ENCODE measurements around the gene GPR156. TPM values are rescaled to one million over a fixed set of nuclear protein-coding genes. Genes with fewer than 3 reads are reported as not detected.

The GPR156 gene
- total and polyA plus RNA-seq, 4 donors, result 0.08 to 0.71 (median 0.41) TPM

GRCh38 chr3:120200493-120201235 lies 84.4 kb downstream of the GPR156 start:
- H3K9ac ChIP-seq (ENCODE audit: insufficient read depth in 1 of 2, low read length in 2 of 2), result no peak overlapping the region
- H3K27ac ChIP-seq (ENCODE audit: low read depth in 1 of 2, low read length in 1 of 2), result no peak overlapping the region
- H3K4me1 ChIP-seq (ENCODE audit: control insufficient read depth in 5 of 5, insufficient read depth in 5 of 5, low read length in 5 of 5), result peaks cover 0 to 9% (median 3%) of the 10 kb centered on the region in 5 donors
- WGBS, 2 donors, result 89 to 94% methylated on average over 6 of the region's 6 CpGs
- no peaks in the 10 kb centered on the region for H3K27me3 ChIP-seq (ENCODE audit: control insufficient read depth in 3 of 3, insufficient read depth in 3 of 3, low read length in 2 of 3)
- ATAC-seq (ENCODE audit: insufficient read depth, low FRiP score) (no peak), DNase-seq (no peak)
- H3K9me3 ChIP-seq (ENCODE audit: control insufficient read depth in 4 of 4, insufficient read depth in 3 of 4, low read length in 3 of 4), result no peaks in the 10 kb centered on the region
- H3K36me3 ChIP-seq (ENCODE audit: control insufficient read depth in 4 of 4, insufficient read depth in 4 of 4, low read length in 4 of 4), result no peaks in the 10 kb centered on the region
- H3K4me3 ChIP-seq, result no peak overlapping the region
- TF ChIP-seq CTCF (IDR thresholded peaks at IDR 0.05; ENCODE audit: control extremely low read depth, extremely low read depth), result no peak

- Histone ChIP-seq H3K4me1 (ENCODE audit: control insufficient read depth in 5 of 5, insufficient read depth in 5 of 5, low read length in 5 of 5) (peaks cover 0 to 9% (median 3%) of the 10 kb centered on the region in 5 donors), H3K9me3 (ENCODE audit: control insufficient read depth in 4 of 4, insufficient read depth in 3 of 4, low read length in 3 of 4) (no peaks in the 10 kb centered on the region), H3K27me3 (ENCODE audit: control insufficient read depth in 3 of 3, insufficient read depth in 3 of 3, low read length in 2 of 3) (no peaks in the 10 kb centered on the region), H3K27ac (ENCODE audit: low read depth in 1 of 2, low read length in 1 of 2) (no peak overlapping the region), H3K36me3 (ENCODE audit: control insufficient read depth in 4 of 4, insufficient read depth in 4 of 4, low read length in 4 of 4) (no peaks in the 10 kb centered on the region), H3K9ac (ENCODE audit: insufficient read depth in 1 of 2, low read length in 2 of 2) (no peak overlapping the region), H3K4me3 (no peak overlapping the region)
- 61% methylated on average over 3 of the region's 3 CpGs for WGBS, 2 donors
- no peak for ATAC-seq (ENCODE audit: insufficient read depth, low FRiP score)
- peak in 2 of 3 donors; percentile 22 to 42 for DNase-seq
- no peak for TF ChIP-seq CTCF (IDR thresholded peaks at IDR 0.05; ENCODE audit: control extremely low read depth, extremely low read depth)
These were observed 86.6 kb downstream of the GPR156 start for GRCh38 chr3:120198305-120198878.

- no peaks in the 10 kb centered on the region for H3K36me3 ChIP-seq (ENCODE audit: control insufficient read depth in 4 of 4, insufficient read depth in 4 of 4, low read length in 4 of 4)
These were observed 88.2 kb downstream of the GPR156 start for GRCh38 chr3:120196812-120197211.

More at GRCh38 chr3:120196812-120197211, 88.2 kb downstream of the GPR156 start:
- no peak for ATAC-seq (ENCODE audit: insufficient read depth, low FRiP score)
- Histone ChIP-seq H3K9ac (ENCODE audit: insufficient read depth in 1 of 2, low read length in 2 of 2) (no peak overlapping the region), H3K4me3 (no peak overlapping the region), H3K27ac (ENCODE audit: low read depth in 1 of 2, low read length in 1 of 2) (no peak overlapping the region), H3K27me3 (ENCODE audit: control insufficient read depth in 3 of 3, insufficient read depth in 3 of 3, low read length in 2 of 3) (no peaks in the 10 kb centered on the region), H3K9me3 (ENCODE audit: control insufficient read depth in 4 of 4, insufficient read depth in 3 of 4, low read length in 3 of 4) (no peaks in the 10 kb centered on the region), H3K4me1 (ENCODE audit: control insufficient read depth in 5 of 5, insufficient read depth in 5 of 5, low read length in 5 of 5) (no peaks in the 10 kb centered on the region)
- no peak for TF ChIP-seq CTCF (IDR thresholded peaks at IDR 0.05; ENCODE audit: control extremely low read depth, extremely low read depth)
- 86 to 95% methylated on average over 2 of the region's 2 CpGs for WGBS, 2 donors
- no peak for DNase-seq
